PC-9 (cell line): Measurements from ENCODE around the gene WDR13.

Experiments used
- EZH2 ChIP-seq: fragments of 200-600 bp; sonication (generic); IDR thresholded peaks from 2 replicates; pipeline ENCODE4 v1.8.0; 2017; ENCODE audit warnings: antibody characterized with exemption, low read depth
- TF ChIP-seq, protein P1 (sequence below): fragments of 200-600 bp; sonication (generic); conservative IDR thresholded peaks from 2 replicates; pipeline ENCODE4 v1.6.1; 2017; ENCODE audit warnings: mixed run types, antibody characterized with exemption, mild to moderate bottlenecking, moderate library complexity

DNA sequence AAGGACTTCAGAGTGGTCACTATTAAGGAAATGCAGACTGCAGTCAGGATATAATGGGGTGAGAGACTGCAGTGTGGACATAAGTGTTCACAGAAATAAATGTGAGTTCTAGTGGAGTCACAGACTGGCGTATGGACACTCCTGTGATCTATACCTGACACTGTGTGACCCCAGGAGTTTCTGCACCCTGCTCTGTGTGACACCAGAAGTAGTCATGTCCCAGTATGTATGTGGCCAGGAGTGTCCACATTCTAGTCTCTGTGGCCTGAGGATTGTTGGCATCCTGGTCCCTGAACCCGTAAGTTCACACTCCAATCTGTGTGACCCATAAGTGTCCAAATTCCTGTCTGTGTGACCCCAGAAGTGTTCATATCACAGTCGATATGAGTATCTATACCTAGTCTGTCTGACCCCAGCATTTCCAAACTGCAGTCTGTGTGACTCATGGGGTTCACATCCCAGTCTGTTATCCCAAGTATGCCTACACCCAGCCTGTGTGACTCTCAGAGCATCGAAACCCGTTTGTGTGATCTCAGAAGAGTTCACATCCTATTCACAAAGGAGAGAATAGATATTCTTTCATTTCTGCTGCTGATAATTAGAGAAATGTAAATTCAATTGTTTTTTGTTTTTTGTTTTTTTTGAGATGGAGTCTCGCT, 16.3 kb downstream of the WDR13 start:
- TF ChIP-seq, protein P1, sequence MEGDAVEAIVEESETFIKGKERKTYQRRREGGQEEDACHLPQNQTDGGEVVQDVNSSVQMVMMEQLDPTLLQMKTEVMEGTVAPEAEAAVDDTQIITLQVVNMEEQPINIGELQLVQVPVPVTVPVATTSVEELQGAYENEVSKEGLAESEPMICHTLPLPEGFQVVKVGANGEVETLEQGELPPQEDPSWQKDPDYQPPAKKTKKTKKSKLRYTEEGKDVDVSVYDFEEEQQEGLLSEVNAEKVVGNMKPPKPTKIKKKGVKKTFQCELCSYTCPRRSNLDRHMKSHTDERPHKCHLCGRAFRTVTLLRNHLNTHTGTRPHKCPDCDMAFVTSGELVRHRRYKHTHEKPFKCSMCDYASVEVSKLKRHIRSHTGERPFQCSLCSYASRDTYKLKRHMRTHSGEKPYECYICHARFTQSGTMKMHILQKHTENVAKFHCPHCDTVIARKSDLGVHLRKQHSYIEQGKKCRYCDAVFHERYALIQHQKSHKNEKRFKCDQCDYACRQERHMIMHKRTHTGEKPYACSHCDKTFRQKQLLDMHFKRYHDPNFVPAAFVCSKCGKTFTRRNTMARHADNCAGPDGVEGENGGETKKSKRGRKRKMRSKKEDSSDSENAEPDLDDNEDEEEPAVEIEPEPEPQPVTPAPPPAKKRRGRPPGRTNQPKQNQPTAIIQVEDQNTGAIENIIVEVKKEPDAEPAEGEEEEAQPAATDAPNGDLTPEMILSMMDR, result no peak
- no peak for TF ChIP-seq EZH2
